Measurements from ENCODE around the gene TMEM239. TPM values are rescaled to one million over a fixed set of nuclear protein-coding genes. Genes with fewer than 3 reads are reported as not detected.

The TMEM239 gene
- total RNA-seq, 1 donor from 2014 or later, result not detected

DNA sequence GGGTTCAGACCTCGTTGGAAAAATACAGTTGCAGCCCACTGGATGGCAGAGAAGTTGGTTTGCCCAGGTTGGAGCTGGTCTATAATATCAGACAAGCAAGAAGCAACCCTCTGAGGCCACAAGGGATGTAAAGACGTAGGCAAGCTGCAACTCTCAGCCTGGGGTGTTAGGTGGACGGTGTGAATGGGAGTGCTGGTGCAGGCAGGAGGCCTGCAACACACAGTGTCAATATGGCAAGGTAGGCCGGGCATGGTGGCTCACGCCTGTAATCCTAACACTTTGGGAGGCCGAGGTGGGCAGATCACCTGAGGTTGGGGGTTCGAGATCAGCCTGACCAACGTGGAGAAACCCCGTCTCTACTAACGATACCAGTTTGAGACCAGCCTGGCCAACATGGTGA, 34.9 kb downstream of the TMEM239 start:
- no peak for ATAC-seq

DNA sequence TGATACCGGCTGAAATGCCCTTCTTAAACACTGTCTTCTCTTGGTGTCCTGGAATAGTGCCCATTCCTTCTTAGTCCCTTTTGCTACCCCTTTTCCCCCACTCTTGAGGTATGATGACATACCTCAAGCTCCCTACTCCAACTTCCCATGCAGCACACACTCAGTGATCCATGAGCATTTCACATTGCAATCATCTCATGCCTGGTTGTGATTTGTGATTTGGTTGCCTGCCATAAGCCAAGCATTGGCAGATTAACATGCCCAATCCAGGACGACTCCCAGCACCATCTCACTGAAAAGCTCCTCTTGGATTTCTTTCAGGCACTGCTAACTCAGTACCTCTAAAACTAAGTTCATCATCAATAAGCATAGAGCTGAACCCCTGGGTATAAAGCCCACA, 42.4 kb downstream of the TMEM239 start:
- no peak for ATAC-seq

DNA sequence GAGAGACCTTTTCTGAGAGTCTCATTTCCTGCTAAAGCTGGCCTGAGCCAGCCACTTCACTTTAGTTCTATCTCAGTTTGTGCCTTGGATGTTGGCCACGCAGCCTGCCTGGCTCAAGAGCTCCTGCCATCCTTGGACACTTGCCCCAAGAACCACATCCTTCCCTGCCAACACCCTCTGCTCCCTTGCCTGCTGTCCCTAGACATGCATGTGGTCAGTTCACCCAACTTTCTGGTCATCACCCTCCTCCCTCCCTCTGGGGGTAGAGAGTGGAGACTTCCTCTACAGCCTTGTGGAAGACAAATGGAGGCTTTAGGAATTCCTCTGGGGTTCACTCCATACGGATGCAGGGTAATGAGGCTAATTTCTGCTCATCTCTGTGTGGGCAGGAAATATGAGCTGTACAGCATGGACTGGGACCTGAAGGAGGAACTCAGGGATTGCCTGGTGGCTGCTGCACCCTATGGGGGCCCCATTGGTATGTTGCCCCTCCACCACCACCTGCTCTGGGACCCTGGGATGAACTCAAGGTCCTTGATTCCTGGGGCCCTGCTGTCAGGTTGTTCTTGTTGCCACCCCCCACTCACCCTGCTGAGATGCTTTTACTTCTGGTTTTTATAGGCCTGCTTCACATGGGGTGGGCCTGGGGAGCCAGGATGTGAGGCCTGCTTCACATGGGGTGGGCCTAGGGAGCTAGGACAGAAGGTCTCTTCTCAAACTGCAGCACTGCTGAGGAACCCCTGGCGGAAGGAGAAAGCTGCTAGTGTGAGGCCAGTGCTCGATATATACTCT, 43.4 kb downstream of the TMEM239 start:
- no peak for ATAC-seq

DNA sequence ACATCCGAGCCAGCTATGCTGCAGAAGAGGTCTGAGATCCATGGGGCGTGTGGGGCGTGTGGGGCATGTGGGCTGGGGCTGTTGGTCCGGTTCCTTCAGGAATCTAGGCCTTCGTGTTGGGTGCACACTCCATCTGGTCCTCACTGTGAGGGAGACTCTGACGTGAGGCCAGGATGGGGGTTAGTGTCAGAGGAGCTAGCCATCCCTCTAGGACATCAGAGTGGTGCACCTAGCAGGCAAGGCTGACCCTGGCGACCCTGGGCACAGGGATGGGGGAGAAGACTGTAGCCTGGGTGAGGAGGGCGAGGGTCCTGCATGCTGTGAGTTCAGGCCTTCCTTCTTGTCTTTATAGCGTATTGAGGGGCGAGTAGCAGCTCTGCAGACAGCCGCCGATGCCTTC, 48.5 kb downstream of the TMEM239 start:
- no peak for ATAC-seq

DNA sequence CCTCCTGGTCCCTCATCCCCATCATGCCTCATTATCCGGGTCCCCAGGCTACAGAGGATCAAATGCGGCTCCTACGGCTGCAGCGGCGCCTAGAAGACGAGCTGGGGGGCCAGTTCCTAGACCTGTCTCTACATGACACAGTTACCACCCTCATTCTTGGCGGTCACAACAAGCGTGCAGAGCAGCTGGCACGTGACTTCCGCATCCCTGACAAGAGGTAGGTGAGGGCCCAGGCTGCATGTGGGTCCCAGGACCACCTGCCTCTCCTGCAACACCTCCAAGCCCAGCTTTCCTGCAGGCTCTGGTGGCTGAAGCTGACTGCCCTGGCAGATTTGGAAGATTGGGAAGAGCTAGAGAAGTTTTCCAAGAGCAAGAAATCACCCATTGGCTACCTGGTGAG, 48.9 kb downstream of the TMEM239 start:
- ATAC-seq, result no peak

DNA sequence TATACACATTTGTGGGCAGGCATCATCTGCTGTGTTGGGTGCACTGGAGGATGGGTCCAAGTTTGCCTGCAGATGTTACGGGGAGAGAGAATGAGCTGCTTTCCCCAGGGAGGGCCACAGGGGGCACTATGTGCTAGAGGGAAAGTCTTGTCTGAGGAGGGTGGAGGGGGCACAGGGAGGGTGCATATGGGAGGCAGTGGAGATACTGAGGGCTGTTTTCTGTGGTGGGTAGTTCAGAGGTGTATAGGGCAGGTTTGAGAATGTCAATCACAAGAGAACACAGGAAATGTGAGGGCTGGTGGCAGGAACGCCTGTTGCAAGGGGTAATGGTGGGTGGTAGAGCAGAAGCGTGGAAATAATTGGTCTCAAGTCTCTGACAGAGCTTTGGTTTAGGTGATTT, 49.5 kb downstream of the TMEM239 start:
- no peak for ATAC-seq

DNA sequence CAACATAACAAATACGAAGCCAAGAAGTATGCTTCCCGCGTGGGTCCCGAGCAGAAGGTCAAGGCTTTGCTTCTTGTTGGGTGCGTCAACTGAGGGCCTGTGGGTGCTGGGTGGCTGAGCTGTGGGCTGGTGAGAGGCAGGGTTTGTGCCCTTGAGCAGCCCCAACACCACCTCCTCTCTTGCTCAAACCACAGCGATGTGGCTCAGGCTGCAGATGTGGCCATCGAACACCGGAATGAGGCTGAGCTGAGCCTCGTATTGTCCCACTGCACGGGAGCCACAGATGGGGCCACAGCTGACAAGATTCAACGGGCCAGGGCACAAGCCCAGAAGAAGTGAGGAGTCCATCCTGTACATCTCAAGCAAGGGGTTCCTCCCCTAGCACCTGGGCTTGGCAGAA, 50.1 kb downstream of the TMEM239 start:
- ATAC-seq, result no peak

DNA sequence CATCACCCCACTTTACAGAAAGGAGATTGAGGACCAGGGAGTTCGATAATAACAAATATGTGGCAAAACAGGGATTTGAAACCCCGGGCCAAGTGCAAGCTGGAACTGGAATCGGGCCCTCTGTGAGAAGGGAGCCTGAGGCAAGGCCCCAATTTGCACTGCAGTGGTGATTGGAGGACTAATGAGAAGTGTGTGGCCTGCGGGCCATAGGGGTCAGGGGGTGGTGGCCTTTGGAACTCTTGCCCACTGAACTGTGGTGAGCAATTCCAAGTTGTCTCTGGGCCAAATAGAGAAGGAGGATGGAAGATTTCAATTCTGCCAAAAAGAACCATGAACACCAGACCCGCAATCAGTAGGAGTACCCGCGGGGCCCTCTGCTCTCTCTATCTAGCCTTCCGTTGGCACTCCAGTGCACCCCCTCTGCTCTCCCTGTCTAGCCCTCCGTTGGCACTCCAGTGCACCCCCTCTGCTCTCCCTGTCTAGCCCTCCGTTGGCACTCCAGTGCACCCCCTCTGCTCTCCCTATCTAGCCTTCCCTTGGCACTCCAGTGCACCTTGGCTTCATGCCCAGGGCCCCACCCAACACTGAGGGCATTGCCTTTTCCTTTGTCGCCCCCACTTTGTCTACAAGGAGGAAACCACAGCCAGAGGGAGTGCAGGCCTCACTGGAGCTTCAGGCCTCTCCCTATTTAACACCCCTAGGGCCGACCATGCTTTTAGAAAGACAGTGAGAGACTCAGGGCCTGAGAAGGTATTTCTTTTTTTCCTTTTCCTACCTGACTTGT, 51.1 kb downstream of the TMEM239 start:
- no peak for ATAC-seq

Other genes with a start within 250 kb of the TMEM239 start
- 119 TPM for gene NOP56, start 163.7 kb upstream of the TMEM239 start, total RNA-seq
- 60.7 TPM for gene IDH3B, start 152.1 kb upstream of the TMEM239 start, total RNA-seq
- 1.7 TPM for gene EBF4, start 123.6 kb upstream of the TMEM239 start, total RNA-seq
- 2.0 TPM for gene CPXM1, start 15.7 kb upstream of the TMEM239 start, total RNA-seq
- gene C20orf141, start 1.4 kb upstream of the TMEM239 start, total RNA-seq, result not detected
- gene PCED1A, start 24.3 kb downstream of the TMEM239 start, total RNA-seq, result 16.5 TPM
- gene VPS16, start 24.4 kb downstream of the TMEM239 start, total RNA-seq, result 23.8 TPM
- gene PTPRA, start 57.1 kb downstream of the TMEM239 start, total RNA-seq, result 36.5 TPM
- not detected for gene GNRH2, start 227.3 kb downstream of the TMEM239 start, total RNA-seq
- 36.5 TPM for gene MRPS26, start 229.7 kb downstream of the TMEM239 start, total RNA-seq